NCI-H82 treated with DMSO at 0.1 percent for 48 hours (cell line): Measurements from ENCODE around the gene HP1BP3.

ENCODE experiments used
- DNase-seq: peaks from one replicate; lab custom pipeline; 2025; ENCODE audit not compliant: unreplicated experiment; lab: John Stamatoyannopoulos, UW

HP1BP3 gene

DNA sequence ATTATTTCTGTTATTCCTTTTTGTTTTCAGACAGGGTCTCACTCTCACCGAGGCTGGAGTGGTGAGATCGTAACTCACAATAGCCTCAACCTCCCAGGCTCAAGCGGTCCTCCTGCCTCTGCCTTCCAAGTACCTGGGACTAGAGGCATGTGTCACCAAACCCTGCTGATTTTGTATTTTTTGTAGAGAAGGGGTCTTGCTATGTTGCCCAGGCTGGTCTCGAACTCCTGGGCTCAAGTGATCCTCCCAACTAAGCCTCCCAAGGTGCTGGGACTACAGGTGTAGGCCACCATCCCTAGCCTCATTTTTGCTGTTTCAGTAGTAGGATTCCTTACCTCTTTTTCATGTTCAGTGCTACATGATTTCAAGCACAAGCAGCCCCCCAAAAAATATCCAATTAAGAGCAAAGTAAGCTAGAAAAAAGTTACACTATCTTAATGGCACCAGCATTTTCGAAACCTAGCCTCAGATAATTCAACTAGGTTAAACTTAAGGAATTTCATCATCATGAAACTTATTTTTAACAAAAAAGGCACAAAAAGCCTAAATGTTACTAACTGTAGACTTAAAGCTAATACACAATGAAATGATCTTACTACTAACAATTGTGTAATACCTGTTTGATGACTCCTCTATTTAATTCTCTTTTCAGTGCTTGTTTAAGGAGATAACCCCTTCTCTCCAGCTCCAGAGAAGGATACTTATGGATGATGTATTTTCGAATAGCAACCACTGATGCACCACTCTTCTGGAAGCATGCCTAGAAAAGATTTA is 16.6 kb downstream of the HP1BP3 start:
- DNase-seq: no peak

DNA sequence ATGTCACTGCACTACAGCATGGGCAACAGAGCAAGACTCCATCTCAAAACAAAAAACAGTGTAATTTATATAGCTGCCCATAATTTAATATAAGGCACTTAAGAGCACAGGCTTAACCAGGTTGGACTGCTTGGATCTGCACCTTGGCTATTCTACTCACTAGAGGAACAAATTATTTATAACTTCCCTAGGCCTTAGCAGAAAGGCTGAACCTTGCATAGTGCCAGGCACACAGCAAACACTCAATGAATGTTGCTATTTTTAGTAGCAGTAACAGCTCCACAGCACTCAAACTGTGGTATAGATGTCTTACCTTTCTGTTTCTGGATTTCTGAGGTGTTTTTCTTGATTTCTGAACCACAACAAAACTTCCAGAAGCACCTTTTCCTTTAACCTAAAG is 19.8 kb downstream of the HP1BP3 start:
- DNase-seq: no peak

GRCh38 chr1:20763417-20763816 is 23.7 kb downstream of the HP1BP3 start:
- DNase-seq: no peak

DNA sequence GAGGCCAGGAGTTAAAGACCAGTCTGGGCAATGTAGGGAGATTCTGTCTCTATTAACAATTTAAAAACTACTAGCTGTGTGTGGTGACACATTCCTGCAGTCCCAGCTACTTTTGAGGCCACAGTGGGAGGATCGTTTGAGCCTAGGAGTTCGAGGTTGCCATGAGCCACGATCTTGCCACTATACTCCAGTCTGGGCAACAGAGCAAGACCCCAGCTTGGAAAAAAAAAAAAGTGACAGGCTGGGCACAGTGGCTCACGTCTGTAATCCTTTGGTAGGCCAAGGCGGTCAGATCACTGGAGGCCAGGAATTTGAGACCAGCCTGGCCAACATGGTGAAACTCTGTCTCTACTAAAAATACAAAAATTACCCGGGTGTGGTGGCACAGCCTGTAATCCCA is 26.8 kb downstream of the HP1BP3 start:
- no peak for DNase-seq

DNA sequence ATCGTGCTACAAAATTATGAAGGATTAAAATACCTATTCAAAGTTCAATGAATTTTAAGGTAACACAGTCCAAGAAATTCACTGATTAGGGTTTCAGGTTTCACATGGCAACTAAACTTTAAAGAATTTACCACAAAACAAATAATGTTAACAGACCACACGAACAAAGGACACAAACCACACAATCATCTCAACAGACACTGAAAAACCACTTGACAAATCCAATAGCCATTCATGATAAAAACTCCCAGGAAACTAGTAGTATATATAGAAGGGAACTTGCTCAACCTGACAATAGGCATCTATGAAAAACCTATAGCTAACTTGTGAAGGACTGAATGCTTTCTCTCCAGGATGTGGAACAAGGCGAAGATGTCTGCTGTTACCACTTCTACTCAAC is 33.5 kb downstream of the HP1BP3 start:
- DNase-seq: no peak

DNA sequence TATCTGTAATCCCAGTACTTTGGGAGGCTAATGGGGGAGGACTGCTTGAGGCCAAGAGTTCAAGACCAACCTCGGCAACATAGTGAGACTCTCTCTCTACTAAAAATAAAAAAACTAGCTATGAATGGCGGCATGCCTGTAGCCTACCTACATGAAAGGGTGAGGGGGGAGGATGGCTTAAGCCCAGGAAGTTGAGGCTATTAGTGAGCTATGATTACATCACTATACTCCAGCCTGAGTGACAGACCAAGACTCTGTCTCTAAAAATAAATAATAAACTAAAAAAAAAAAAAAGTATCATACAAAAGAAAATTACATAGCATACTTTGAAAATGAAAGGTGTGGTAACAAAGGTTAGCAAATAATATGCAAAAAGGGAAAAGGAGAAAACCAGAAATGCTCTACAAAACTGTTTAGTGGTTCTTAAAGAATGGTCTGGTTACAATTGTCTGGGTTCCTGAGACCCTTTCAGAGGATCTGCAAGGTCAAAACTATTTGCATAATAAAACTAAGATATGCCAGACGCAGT is 35.6 kb downstream of the HP1BP3 start:
- no peak for DNase-seq

DNA sequence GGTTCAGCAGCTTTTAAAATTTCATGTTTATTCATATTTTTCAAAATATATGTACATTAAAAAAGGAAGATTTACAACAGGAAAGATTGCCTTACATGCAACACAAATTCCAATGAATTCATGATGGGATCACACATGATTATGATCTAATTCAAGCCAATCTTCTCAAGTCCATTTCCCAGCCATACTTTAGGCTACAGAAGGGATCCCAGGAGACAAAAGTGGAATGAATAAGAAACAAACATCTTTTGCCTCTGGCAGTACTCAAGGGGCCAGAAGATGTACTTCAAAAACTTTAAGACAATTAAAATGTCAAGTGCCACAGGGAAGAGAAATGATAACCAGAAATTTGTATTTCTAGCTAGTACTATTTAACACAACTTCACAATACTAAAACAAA is 44.4 kb downstream of the HP1BP3 start:
- no peak for DNase-seq

- DNase-seq: no peak
These were observed 46.3 kb downstream of the HP1BP3 start for GRCh38 chr1:20740781-20741180.

- no peak for DNase-seq
These were observed 47.9 kb downstream of the HP1BP3 start for GRCh38 chr1:20739225-20739624.

DNA sequence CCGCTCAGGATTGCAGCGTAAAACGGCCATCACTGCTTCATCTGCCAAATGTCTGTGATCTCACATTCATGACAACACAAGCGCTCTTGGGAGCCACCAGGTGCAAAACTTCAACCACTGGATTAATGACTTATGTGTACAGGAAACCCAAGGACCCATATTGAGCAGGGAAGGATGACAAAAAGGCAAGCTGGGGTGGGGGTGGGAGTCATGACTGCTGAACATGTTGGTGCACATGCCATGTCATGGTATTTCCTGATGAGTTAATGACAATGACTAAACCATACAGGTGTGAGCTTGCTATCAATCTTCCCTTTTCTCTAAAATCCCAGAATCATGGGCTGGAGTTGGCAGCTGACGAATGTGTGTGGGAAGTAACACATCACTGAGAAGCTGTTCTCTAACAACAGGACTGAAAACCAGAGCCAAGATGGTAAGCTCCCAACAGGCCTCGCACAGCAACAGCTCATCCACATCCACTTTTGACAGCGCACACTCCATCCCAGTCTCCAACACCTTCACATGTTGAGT is 51.5 kb downstream of the HP1BP3 start:
- no peak for DNase-seq

- no peak for DNase-seq
These were observed 53.6 kb downstream of the HP1BP3 start for GRCh38 chr1:20733360-20733975.

DNA sequence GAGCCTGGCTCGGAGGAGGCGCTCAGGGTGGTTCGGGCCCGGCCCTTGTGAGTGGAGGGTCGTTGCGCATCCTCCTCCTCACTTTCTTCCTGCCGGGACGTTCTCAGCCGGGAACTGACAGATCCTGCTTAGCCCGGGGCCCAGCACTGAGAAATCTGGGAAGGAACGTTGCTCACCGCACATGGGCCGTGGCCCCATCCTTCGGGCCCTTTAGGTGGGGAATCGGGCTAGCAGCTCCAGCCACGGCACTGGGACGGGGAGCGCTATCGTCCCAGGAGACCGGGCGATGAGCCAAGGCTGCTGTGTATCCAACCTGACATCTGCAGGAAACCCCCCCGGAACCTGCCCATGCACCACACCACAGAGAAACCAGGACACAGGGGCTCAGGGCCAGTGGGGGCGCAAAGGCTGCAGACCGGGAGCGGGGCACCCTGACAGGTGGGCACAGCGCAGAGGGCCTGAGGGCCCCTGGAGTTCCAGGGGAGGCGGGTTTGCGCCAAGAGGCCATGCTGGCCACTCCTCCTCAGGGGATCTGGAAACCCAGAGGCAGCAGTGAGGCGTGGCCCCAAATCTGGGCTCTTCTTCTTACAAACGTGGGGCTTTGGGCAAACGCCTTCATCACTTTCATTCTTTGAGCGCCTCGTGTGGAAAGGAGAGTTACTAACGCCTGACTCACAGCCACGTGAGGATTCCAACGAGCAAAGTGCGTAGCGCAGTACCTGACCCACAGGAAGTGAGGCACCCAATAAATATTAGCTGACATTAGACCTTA is 54.3 kb downstream of the HP1BP3 start, which contains the start of gene SH2D5:
Gene SH2D5, minus strand, starts transcription at position 116 of the 772 bp plus-strand sequence. CDS start 4,659 bp downstream, outside the sequence.
- peak; percentile 19 for DNase-seq

DNA sequence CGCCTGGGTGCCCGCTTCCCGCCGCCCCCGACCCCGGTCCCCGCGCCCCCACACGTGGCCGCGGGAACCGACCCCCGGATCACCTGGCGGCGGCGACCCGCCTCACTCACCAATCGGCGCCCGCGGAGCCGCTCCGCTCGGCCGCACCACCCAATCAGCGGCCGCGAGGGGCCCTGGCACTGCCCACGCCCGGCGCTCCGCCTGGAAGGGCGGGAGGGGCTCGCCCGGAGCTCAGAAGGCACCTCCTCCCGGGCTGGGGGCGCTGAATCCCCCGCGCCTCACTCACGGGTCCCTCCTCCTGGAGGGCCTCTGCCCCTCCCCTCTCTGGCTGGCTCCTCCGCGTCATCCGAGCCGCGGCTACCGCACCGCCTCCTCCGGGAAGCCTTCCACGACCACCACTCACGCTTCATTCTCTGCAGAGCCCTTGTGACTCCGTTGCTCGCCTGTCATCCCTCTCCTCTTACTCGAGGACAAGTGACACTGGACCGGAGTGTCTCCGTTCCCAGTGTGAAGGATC is 55.0 kb downstream of the HP1BP3 start:
- peak; percentile 55 for DNase-seq

GRCh38 chr1:20731057-20731991 is 55.8 kb downstream of the HP1BP3 start:
- no peak for DNase-seq

- no peak for DNase-seq
These were observed 56.4 kb downstream of the HP1BP3 start for GRCh38 chr1:20730690-20731056.

DNA sequence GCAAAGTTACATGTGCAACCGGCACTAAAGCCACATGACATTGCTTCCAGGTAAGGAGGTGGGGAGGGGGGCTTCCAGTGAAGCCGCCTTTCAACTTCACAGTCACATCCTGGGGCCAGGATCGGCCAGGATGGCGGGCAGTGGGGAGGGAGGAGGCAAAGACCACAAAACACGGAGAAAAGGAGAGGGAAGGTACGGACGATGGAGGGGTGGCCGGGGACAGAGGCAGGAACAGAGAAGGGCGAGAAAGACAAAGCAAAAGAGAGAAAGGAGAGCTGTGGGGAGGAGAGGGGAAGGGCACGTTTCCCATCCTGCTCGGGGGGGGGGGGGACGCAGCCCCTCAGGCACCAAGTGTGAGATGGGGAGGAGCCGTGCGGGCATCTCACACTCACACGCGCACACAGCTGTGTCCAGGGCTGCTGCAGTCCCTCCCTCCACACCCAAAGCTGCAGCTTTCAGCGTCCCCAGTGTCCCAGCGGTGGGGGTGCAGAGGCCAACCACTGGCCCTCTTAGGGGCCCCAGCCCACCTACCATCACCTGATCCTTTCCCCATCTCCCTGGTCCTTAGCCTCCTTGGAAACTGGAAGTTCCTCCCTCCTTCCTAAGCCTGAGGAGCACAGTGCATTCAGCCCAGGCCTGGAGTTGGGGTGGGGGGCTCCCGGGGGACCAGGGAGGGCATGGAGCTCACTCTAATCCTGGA is 57.0 kb downstream of the HP1BP3 start:
- no peak for DNase-seq

GRCh38 chr1:20729155-20729931 is 57.8 kb downstream of the HP1BP3 start:
- no peak for DNase-seq

DNA sequence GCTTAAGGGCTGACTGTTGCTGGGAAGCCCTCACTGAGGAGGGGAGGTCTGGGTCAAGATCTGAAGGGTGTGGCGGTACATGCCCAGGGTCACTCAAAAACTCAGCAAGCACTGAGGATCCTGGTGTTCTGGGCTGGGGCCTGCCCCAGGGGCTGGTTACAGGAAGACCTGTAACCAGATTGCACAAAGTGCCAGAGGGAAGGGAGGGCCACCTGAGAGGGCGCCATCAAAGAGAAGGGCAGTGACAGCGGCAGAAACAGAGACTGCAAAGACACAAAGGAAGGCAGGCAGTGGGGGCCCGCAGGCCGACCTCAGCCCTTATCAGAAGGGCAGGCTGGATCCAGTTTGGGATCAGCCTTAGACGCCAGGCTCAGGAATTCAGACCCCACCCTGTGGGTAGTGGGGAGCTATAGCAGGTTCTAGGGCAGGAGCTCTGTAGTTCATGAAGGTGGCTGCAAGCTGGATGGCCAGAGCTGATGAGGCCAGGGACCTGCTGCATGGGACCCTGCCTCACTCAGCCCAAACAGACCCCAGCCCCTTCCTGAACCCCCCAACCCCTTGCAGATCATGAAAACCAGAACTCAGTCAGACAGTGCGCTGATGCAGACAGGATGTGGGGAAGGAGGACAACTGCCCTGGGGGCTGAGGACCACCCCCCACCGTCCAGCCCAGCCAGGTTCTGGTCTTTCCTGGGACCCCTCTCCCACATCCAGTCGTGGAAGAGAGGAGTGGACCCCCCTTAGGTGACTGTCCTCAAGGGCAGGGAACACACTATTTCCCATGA is 58.5 kb downstream of the HP1BP3 start:
- DNase-seq: no peak
